Urinary bladder (tissue), 4 donors: Measurements from ENCODE around the gene ITPK1. TPM values are rescaled to one million over a fixed set of nuclear protein-coding genes. Genes with fewer than 3 reads are reported as not detected.
"Not testable (repeated sequence)": the region's sequence is repeated elsewhere in the genome, so short reads cannot be mapped to it uniquely, and the experiment has no call there.

Experiments
- DNase-seq: peaks from one replicate; pipeline ENCODE4 v3.0.0-alpha.2; 2015; ENCODE audit errors: extremely low spot score
- H3K27ac ChIP-seq: one replicate; pipeline ENCODE4 v1.5.1; 2013; ENCODE audit warnings: low read depth, mild to moderate bottlenecking, moderate library complexity
- H3K36me3 ChIP-seq: one replicate; pipeline ENCODE4 v1.6.1; 2013; ENCODE audit warnings: mild to moderate bottlenecking, moderate library complexity; ENCODE audit not compliant: insufficient read depth
- H3K4me1 ChIP-seq: one replicate; pipeline ENCODE4 v1.6.1; 2013; ENCODE audit warnings: mild to moderate bottlenecking, moderate library complexity; ENCODE audit not compliant: insufficient read depth
- H3K4me3 ChIP-seq: one replicate; pipeline ENCODE4 v1.5.1; 2013; ENCODE audit warnings: low read depth, low read length
- WGBS: extraction: QIAGEN DNeasy Blood & Tissue Kit; methylation state at CpG from one replicate; pipeline ENCODE4 v1.1.7; 2013; 5-methylcytosine and 5-hydroxymethylcytosine counted together
- polyA plus RNA-seq: library from polyadenylated mRNA; stranded (reverse); fragments of 200-250 nt; gene quantifications from one replicate; pipeline ENCODE4 v1.2.3, GENCODE V29; 2013
- total RNA-seq: library from RNA; depleted of rRNA; stranded (reverse); fragments of >200 nt; gene quantifications from one replicate; pipeline ENCODE4 v1.2.3, GENCODE V29; 2014
- donor health status: healthy with polysubstance abuse.
- donor health status: healthy.

Gene ITPK1
- total and polyA plus RNA-seq, 2 donors, result 15.8 to 109 TPM

- peak overlapping the region; percentile 94 for H3K27ac ChIP-seq
- 90% methylated on average over 11 of the region's 11 CpGs for WGBS
- H3K4me1 ChIP-seq, result no peaks in the 10 kb centered on the region
- no peaks in the 10 kb centered on the region for H3K36me3 ChIP-seq
- H3K4me3 ChIP-seq, result peak overlapping the region; percentile 76
- DNase-seq, result no peak
Observed at GRCh38 chr14:93116676-93117200, 1.0 kb upstream of the ITPK1 start.

- Histone ChIP-seq H3K4me1 (no peaks in the 10 kb centered on the region), H3K4me3 (peak overlapping the region; percentile 76), H3K27ac (peak overlapping the region; percentile 95), H3K36me3 (no peaks in the 10 kb centered on the region)
- DNase-seq, result no peak
- under 1% methylated on average over 99 of the region's 99 CpGs for WGBS
Observed at GRCh38 chr14:93115069-93115820, 480 bp downstream of the ITPK1 start.

DNA sequence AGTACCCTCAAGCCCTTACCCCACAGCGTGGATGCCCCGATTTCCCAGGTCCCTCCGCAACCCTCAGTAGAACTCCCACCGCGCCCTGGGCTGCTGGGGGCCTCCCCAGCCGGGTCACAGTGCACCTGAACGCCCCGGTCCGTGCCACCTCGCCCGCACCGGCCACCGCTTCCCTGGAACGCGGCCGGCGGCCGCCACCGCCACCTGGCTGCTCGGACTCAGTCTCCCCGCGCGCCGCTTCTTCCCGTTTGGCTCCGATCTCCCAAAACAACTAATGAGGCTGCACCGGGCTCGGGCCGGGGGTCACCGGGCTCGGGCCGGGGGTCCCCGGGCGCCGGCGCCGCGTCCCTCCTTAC is 1.0 kb downstream of the ITPK1 start:
- Histone ChIP-seq H3K4me1 (no peaks in the 10 kb centered on the region), H3K27ac (peak overlapping the region; percentile 45), H3K4me3 (peak overlapping the region; percentile 76), H3K36me3 (no peaks in the 10 kb centered on the region)
- DNase-seq, result no peak
- 3% methylated on average over 38 of the region's 38 CpGs for WGBS

GRCh38 chr14:93114068-93114710 is 1.5 kb downstream of the ITPK1 start:
- no peaks in the 10 kb centered on the region for H3K36me3 ChIP-seq
- DNase-seq, result no peak
- no peaks in the 10 kb centered on the region for H3K4me1 ChIP-seq
- 26% methylated on average over 18 of the region's 18 CpGs for WGBS
- no peak overlapping the region for H3K27ac ChIP-seq
- peak overlapping the region; percentile 76 for H3K4me3 ChIP-seq

DNA sequence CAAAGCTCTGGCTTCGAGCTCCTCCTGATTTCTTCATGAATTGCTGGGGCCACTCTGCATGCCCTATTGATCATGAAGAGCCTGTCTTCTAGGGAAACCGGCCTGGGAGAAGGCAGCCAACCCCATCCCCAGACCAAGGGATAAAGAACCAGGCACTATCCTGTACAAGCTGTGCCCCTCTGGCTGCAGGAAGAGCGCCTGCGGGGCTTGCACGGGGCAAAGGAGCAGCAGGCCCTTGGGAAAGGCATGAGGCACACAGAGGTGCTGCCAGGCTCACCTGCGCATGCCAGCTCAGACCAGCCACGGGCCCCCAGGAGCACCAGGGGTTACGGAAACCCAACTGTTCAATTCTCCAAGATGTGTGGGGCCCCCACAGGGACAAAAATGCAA is 2.1 kb downstream of the ITPK1 start:
- H3K4me3 ChIP-seq, result no peak overlapping the region
- H3K36me3 ChIP-seq, result no peaks in the 10 kb centered on the region
- no peak overlapping the region for H3K27ac ChIP-seq
- WGBS, result 58% methylated on average over 8 of the region's 8 CpGs
- DNase-seq, result no peak
- no peaks in the 10 kb centered on the region for H3K4me1 ChIP-seq

DNA sequence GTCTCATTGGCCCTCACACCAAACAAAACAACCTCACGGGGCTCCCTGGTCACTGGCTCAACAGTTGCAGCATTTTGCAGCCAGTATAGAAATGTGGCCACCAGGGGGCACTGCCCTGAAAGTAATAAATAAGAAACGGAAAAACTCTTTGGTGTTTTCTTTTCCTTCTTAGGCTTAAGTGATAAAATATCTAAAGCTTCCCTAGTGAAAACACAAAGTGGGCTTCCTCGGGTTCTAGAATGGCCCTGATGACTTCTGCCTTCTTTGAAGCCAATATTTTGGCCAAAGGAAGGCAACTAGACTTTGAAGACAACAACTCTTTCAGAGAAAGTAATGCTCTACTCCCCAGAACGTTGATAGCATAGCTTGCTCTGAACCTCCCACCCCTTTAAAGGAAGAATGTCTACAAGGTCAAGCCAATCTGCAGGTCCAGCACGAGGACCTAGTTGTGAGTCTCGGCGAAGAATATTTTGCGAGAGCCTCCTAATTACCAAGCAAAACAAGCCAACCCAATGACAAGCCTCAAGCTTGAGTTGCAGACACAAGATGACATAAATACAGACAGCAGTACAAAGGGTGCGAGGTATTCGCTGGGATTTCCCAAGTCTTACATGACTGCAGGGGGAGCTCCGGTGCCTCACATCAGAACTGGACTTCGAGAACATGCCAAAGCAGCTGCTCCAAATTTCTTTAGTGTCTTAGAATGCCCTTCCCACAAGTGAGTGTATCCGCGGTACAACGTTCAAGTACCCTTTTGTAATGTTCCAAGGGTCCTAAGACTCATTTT is 2.6 kb downstream of the ITPK1 start:
- Histone ChIP-seq H3K4me1 (no peaks in the 10 kb centered on the region), H3K27ac (no peak overlapping the region), H3K36me3 (no peaks in the 10 kb centered on the region), H3K4me3 (no peak overlapping the region)
- DNase-seq, result no peak
- WGBS, result 13% methylated on average over 15 of the region's 15 CpGs

DNA sequence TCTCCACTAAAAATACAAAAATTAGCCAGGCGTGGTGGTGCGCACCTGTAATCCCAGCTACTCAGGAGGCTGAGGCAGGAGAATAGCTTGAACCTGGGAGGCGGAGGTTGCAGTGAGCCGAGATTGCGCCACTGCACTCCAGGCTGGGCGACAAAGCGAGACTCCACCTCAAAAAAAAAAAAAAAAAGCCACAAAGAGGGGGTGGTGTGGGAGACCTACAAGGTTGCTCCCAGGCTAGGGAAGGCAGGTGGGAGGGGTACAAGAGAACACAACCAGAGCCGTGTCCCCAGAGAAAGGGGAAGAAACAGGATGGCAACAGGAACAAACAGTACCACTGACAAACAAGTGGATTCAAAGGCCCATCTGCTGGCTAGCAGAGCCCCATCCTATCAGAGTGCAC is 4.2 kb downstream of the ITPK1 start:
- H3K4me1 ChIP-seq, DNase-seq, H3K36me3 ChIP-seq, H3K27ac ChIP-seq, H3K4me3 ChIP-seq: not testable (repeated sequence)
- WGBS, result 94% methylated on average over 8 of the region's 8 CpGs

DNA sequence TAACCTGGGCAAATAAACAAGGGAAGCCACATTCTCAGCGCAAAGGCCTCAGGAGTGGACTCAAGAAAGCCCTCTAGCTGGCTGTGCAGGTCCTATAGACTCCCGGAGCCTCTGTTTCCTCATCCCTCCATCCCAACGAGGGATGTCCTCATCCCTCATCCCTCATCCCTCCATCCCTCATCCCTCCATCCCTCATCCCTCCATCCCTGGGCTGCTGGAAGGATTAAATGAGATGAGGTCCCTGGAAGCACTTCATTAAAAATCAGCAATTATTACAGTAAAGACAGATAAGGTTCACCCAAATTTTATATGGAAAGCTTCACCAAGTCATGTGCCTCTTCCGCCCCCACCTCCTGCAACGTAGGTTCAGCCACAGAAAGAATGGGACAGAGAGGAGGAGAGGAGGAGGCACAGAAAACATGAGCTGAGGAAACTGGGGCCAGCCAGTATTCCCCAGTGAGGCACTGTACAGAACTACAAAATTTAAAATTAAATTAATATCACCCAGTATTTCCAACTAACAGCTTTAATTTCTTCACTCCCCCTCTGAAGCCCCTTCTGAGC is 4.8 kb downstream of the ITPK1 start:
- Histone ChIP-seq H3K27ac (no peak overlapping the region), H3K4me1 (no peaks in the 10 kb centered on the region), H3K4me3 (no peak overlapping the region), H3K36me3 (no peaks in the 10 kb centered on the region)
- 82% methylated on average over 5 of the region's 5 CpGs for WGBS
- no peak for DNase-seq

DNA sequence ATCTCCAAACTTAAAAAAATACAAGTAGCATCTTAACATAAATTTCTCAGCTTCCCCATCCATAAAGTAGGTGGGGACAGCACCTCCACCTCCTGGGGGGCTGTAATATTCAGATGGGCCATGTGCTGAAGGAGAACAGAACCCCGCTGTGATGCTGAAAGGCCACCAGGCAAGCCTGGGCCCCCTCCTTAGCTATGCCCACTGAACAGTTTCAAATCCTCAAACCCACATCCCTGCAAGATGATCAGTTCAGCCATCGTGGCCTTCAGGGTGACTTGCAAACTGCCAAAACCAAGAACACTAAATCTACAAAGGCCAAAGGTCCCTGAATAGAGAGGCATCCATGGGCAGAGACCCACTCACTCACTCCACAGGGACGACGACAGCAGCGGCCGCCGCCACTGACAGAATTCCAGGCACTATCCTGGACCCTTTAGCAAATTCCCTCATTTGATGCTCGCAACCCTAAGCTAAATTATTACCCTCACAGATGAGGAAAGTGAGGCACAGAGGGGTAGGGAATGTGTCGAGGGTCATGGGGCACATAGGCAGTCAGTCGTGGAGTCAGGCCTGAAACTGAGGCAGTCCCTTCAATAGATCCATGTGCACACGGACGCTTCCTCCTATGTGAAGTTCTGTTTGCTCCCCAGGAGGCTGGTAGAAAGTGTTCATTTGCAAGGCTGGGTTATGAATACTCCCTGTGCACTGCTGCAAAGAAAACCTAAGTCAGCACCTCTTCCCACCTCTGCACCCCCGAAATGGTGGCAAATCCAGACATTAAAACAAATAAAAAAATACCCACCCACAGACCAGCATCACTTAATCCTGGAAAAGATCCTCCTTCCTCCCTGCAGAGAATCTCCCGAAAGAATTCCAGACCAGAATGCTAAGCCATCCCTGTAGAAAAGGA is 5.9 kb downstream of the ITPK1 start:
- H3K4me1 ChIP-seq, result no peaks in the 10 kb centered on the region
- 85% methylated on average over 14 of the region's 14 CpGs for WGBS
- DNase-seq, result no peak
- no peaks in the 10 kb centered on the region for H3K36me3 ChIP-seq
- no peak overlapping the region for H3K27ac ChIP-seq
- no peak overlapping the region for H3K4me3 ChIP-seq

DNA sequence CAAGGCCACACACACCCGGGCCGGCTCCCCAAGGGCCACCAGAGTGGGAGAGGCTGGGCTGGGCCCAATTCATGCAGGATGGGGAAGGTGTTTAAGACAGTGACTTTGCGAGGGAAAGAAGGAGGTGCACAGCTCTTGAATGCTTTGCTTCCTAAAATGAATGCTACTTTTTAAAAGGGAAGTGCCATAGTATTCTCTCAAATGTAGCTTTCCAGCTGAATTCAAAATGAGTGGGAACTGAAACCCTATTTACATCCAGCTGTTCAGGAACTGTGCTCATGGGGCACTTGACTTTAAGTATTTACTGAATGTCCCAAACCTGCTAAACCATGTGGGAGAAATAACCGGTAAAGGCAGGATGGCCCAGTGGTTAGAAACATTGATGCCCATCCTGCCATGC is 7.6 kb downstream of the ITPK1 start:
- WGBS, result 80% methylated on average over 4 of the region's 4 CpGs
- DNase-seq, result no peak
- no peak overlapping the region for H3K27ac ChIP-seq
- H3K4me3 ChIP-seq, result no peak overlapping the region
- H3K36me3 ChIP-seq, result no peaks in the 10 kb centered on the region
- no peaks in the 10 kb centered on the region for H3K4me1 ChIP-seq

- Histone ChIP-seq H3K4me3 (no peak overlapping the region), H3K4me1 (no peaks in the 10 kb centered on the region), H3K36me3 (no peaks in the 10 kb centered on the region), H3K27ac (no peak overlapping the region)
- no peak for DNase-seq
- 95% methylated on average over 11 of the region's 11 CpGs for WGBS
Observed at GRCh38 chr14:93107453-93107852, 8.3 kb downstream of the ITPK1 start.

- WGBS, result 95% methylated on average over 6 of the region's 6 CpGs
- Histone ChIP-seq H3K4me1 (no peaks in the 10 kb centered on the region), H3K27ac (no peak overlapping the region), H3K36me3 (no peaks in the 10 kb centered on the region), H3K4me3 (no peak overlapping the region)
- DNase-seq, result no peak
Observed at GRCh38 chr14:93106541-93107156, 9.1 kb downstream of the ITPK1 start.
